Measurements from ENCODE around the gene PPIL1.
A peak's percentile ranks its signal among the peaks of the same experiment; 100 is the strongest.

The PPIL1 gene

DNA sequence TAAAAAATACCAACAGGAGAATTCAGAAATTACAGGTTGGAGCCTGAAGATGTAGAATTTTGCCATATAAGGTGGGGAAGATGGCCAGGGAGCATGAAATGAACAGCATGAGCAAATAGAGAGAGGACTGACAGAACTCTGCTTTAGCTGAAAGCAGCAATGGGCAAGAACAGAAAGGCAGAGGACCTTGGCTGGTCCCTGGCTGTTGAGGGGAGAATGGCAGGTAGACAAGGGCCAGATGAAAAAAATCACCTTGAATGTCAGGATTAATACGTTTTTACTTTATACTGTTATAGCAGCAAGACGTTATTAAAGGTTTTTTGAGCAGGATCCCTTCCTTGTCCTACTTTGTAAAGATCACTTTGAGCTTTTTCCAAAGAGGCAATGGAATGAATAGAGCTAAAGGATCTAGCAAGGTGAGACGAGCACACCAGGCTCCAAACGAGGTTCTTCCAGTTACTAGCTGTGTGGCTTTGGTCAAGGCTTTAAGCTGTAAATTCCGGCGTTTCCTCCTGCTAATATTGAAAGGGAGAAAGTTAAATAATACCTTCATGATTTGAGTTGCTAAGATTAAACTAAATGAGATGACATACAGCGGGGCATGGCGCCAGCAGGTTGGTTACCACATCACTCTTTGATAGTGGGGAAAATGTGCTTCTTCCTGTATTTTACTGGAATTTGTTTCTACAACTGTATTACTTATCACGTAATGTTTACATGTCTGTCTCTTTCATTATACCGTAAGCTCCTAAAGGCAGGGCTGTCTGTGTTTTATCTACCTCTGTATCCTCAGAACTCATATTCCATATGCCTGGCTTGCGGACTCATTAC lies 776 bp downstream of the PPIL1 start:
- peak overlapping the region; percentile 73 for H3K4me3 ChIP-seq (ENCODE audit: low read depth, low read length)
- TF ChIP-seq, protein P1, sequence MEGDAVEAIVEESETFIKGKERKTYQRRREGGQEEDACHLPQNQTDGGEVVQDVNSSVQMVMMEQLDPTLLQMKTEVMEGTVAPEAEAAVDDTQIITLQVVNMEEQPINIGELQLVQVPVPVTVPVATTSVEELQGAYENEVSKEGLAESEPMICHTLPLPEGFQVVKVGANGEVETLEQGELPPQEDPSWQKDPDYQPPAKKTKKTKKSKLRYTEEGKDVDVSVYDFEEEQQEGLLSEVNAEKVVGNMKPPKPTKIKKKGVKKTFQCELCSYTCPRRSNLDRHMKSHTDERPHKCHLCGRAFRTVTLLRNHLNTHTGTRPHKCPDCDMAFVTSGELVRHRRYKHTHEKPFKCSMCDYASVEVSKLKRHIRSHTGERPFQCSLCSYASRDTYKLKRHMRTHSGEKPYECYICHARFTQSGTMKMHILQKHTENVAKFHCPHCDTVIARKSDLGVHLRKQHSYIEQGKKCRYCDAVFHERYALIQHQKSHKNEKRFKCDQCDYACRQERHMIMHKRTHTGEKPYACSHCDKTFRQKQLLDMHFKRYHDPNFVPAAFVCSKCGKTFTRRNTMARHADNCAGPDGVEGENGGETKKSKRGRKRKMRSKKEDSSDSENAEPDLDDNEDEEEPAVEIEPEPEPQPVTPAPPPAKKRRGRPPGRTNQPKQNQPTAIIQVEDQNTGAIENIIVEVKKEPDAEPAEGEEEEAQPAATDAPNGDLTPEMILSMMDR (IDR thresholded peaks at IDR 0.05; ENCODE audit: borderline replicate concordance, insufficient read depth, low read depth, low read length) = 0 out of 2 replicates have a peak, but pooled peaks have one; percentile 6

DNA sequence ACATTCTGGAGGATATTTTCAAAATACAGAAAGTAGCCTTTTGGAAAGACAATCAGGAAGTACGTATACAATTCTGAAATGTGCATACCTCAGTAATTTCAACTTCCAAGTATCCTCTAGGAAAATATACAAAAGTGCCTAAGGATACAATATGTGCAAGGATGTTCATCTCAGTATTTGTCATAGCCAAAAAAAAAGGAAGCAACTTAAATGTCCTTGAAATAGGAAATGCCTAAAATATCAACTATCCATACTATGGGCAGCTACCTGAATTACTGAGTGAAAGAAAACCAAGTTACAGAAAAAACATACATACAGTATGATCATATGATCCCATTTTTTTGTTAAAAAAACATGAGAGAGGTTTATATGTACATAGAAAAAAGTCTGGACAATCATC lies 1.5 kb downstream of the PPIL1 start:
- TF ChIP-seq, protein P1 (IDR thresholded peaks at IDR 0.05; ENCODE audit: borderline replicate concordance, insufficient read depth, low read depth, low read length) = no peak

DNA sequence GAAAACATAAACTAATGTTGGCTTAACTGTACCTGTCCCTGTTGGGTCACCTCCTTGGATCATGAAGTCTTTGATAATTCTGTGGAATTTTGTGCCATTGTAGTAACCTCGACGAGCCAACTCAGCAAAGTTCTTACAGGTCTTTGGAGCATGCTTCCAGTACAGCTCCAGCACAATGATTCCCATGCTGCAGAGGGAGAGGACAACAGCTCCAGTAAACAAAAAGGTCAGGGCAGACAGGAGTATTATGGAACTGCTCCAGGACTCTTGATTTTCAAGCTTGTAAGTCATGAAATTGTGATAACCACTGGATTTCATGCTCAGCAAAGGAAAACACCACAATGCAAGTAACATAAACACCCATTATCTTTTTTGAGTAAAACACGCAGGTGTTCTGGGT lies 2.9 kb downstream of the PPIL1 start:
- no peak overlapping the region for H3K4me3 ChIP-seq (ENCODE audit: low read depth, low read length)
- TF ChIP-seq, protein P1 (IDR thresholded peaks at IDR 0.05; ENCODE audit: borderline replicate concordance, insufficient read depth, low read depth, low read length) = no peak

More for the DNA sequence above, 1.5 kb downstream of the PPIL1 start:
- no peak overlapping the region for H3K4me3 ChIP-seq (ENCODE audit: low read depth, low read length)

DNA sequence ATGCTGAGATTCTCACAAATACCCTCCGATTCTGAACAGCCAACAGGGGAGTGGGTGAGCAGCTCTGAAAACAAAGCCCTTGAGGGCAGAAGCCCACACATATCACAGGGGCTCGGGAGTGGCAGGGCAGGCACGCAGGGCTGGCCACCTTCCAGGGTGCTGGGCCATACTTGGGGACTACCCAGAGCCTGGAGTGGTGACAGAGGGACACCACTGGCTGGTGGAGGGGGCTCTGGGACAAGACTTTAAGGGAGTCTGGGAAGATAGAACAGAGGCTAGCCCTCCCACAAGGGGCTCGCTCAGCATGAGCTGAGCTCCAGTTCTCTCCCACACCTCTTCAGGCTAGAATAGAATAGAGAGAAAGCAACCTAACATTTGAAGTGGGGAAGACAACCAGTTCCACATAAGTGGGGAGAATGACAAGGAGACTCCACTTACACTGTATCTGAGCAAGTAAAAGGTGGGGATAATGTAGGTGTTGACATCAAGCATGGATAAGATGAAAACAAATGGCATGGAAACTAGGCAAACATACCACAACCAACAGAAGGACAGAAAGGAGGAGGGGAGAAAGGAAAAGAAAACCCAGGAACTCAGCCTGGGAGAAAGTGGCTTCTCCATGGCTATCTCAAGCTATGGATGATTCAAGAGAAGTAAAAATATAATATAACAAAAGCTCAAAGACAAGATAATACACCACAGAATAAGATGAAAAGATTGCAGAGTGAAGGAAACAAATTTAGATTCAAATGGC lies 7.0 kb downstream of the PPIL1 start:
- TF ChIP-seq, protein P1 (IDR thresholded peaks at IDR 0.05; ENCODE audit: borderline replicate concordance, insufficient read depth, low read depth, low read length) = no peak

DNA sequence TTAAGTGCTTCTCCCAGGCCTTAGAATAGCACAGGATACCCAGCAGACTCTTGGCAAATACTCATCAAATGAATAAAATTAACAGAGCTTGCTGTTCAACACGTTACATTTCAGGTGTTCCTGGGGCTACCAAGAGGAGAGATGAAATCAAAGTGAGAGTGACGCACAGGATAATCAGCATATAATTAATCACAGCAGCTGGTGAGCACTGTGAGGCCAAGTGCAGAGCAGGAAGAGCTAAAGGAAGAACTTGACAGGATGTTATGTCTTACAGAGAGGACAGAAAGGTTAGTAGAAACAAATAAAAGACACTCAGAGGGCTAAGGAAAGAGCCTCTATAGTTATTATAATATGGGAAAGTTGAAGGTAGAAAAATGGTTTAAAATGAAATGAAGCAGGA lies 8.8 kb downstream of the PPIL1 start:
- TF ChIP-seq, protein P1 (IDR thresholded peaks at IDR 0.05; ENCODE audit: borderline replicate concordance, insufficient read depth, low read depth, low read length) = no peak
- H3K4me3 ChIP-seq (ENCODE audit: low read depth, low read length) = no peak overlapping the region

More for the DNA sequence above, 7.0 kb downstream of the PPIL1 start:
- H3K4me3 ChIP-seq (ENCODE audit: low read depth, low read length) = no peak overlapping the region

DNA sequence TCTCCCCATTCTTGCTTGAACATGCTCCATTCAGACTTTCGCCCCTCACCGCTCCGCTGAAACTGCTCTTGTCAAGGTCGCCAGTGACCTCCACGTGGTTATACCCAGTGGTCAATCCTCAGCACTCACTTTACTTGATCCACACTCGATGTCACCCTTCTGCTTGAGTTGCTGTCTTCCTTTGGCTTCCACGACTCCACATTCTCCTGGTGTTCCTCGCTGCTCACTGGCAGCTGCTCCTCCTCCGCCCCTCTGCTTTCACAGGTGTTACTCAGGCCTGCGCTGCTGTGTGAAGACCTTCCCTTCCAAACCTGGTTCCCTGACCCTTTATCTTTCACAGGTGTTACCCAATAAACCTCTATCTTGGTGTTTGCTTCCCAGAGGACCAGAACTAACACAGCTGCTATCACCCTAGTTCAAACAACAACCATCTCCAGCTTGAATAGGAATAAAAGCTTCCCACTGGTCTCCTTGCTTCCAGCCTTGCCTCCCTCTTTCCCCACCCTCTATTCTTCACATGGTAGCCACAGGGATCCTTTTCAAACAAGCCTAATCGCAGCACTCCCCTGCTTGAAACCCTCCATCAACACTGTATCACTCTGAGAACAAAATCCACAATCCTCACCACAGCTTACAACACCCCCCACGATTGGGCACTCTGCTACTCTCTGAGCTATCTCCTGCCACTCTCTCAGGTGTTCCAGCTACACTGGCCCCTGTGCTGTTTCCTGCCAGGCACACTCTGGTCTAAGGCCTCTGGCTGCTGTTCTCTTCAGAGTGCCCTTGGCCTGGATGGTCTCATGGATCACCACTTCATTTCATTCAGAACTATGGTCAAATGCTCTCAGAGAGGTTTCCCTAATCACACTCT lies 10.7 kb downstream of the PPIL1 start:
- TF ChIP-seq, protein P1 (IDR thresholded peaks at IDR 0.05; ENCODE audit: borderline replicate concordance, insufficient read depth, low read depth, low read length) = no peak
- no peak overlapping the region for H3K4me3 ChIP-seq (ENCODE audit: low read depth, low read length)

Data from GM12875 (cell line).